SK-N-MC (cell line): ENCODE data around the gene TK2.

Experiments
- DNase-seq: peaks from one replicate; pipeline ENCODE4 v3.0.0-alpha.2; 2011; ENCODE audit warnings: low read depth, low spot score
- H3K27ac ChIP-seq: fragments of 200-600 bp; sonication (generic); 2 replicates; pipeline ENCODE4 v1.5.1; 2016; ENCODE audit warnings: mixed run types
- H3K36me3 ChIP-seq: fragments of 200-600 bp; sonication (generic); 2 replicates; pipeline ENCODE4 v1.6.1; 2017; ENCODE audit warnings: antibody characterized with exemption, low read length, mixed read lengths; ENCODE audit not compliant: insufficient read depth
- H3K4me3 ChIP-seq: fragments of 200-600 bp; sonication (generic); 2 replicates; pipeline ENCODE4 v1.5.1; 2016
- H3K9ac ChIP-seq: fragments of 200-600 bp; sonication (generic); 2 replicates; pipeline ENCODE4 v1.8.0; 2017; ENCODE audit warnings: mixed run types, mixed read lengths; ENCODE audit not compliant: insufficient read length
- H3K9me3 ChIP-seq: fragments of 200-600 bp; sonication (generic); 2 replicates; pipeline ENCODE4 v1.6.1; 2017; ENCODE audit warnings: low read depth, mild to moderate bottlenecking, antibody characterized with exemption, low read length, moderate library complexity, mixed read lengths
- EZH2 ChIP-seq: fragments of 200-600 bp; sonication (generic); IDR thresholded peaks from one replicate; pipeline ENCODE4 v1.6.1; 2017; ENCODE audit warnings: antibody characterized with exemption
- FOXP2 ChIP-seq: optimal IDR thresholded peaks from 2 replicates; pipeline ENCODE3; 2011; ENCODE audit warnings: mild to moderate bottlenecking, moderate library complexity; ENCODE audit not compliant: insufficient read depth; ENCODE audit errors: extremely low read length, control extremely low read depth
- POLR2AphosphoS5 ChIP-seq: IDR thresholded peaks from 2 replicates; pipeline ENCODE4 v1.6.1; 2012; ENCODE audit warnings: mild to moderate bottlenecking, low read depth, low read length, borderline replicate concordance

Gene TK2

DNA sequence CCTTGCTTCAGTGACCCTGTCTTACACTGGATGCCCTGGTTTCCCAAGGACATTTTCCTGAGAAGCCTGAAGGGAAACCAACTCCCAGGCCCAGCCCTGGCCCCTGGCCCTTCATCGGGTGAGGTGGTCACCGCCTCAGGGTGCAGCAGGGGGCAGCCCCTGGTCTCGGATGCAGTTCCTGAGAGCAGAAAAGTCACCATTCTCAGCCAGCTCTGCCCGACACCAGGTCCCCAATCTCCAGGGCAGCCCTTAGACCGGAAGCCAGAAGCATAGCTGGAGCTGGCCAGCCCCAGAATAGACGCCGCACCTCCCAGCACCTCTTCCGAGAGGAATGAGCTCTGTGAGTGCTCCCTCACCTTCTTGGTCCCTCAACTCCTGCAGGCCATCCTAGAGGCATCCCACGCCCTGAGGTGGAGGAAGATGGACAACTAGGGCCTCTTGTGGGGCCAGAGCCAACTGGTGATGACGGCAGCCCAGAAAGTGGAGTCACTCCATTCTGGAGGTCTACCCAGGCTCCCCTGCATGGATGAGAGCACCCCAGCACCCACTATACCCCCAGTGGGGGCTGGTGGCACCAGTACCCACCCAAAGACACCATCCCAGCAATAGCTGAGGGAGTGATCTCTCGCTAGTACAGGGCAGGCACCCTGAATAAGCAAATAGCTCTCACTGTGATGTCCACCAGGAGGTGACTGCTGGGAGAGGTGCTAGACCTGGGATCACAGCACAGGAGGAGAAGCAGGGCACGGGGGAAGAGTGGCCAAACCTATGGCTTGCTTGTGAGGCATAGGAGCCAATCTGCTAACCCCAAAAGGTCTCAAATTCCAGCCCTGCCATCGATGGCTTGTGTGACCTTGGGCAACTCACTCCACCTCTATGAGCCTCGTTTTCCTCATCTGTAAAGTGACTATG lies 56.2 kb downstream of the TK2 start:
- no peak overlapping the region for H3K27ac ChIP-seq
- no peak overlapping the region for H3K4me3 ChIP-seq
- no peak overlapping the region for H3K9ac ChIP-seq
- DNase-seq: no peak
- H3K36me3 ChIP-seq: no peaks in the 10 kb centered on the region
- H3K9me3 ChIP-seq: no peaks in the 10 kb centered on the region
- TF ChIP-seq POLR2AphosphoS5: no peak
- TF ChIP-seq FOXP2: no peak
- TF ChIP-seq EZH2: no peak

DNA sequence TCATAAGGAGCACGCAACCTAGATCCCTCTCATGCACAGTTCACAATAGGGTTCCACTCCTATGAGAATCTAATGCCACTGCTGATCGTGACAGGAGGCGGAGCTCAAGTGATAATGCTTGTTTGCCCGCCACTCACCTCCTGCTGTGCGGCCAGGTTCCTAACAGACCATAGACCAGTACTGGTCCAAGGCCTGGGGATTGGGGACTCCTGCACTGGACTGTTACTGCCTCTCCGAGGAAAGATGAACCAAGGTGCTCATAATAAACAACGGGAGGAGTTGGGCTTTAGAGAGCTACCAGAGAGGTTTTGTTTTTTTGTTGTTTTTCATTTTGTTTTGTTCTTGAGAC lies 58.2 kb downstream of the TK2 start:
- no peak overlapping the region for H3K27ac ChIP-seq
- H3K9ac ChIP-seq: no peak overlapping the region
- TF ChIP-seq FOXP2 (no peak), EZH2 (no peak), POLR2AphosphoS5 (no peak)
- H3K4me3 ChIP-seq: no peak overlapping the region
- no peak for DNase-seq
- no peaks in the 10 kb centered on the region for H3K9me3 ChIP-seq
- no peaks in the 10 kb centered on the region for H3K36me3 ChIP-seq

- no peak overlapping the region for H3K27ac ChIP-seq
- TF ChIP-seq POLR2AphosphoS5 (no peak), EZH2 (no peak), FOXP2 (no peak)
- H3K4me3 ChIP-seq: no peak overlapping the region
- H3K9me3 ChIP-seq: no peaks in the 10 kb centered on the region
- no peak overlapping the region for H3K9ac ChIP-seq
- no peaks in the 10 kb centered on the region for H3K36me3 ChIP-seq
- no peak for DNase-seq
These were observed 58.9 kb downstream of the TK2 start for GRCh38 chr16:66490774-66491715.

- no peak overlapping the region for H3K9ac ChIP-seq
- H3K9me3 ChIP-seq: no peaks in the 10 kb centered on the region
- no peak for DNase-seq
- no peak for TF ChIP-seq EZH2
- no peak for TF ChIP-seq POLR2AphosphoS5
- no peak for TF ChIP-seq FOXP2
- H3K27ac ChIP-seq: no peak overlapping the region
- H3K4me3 ChIP-seq: no peak overlapping the region
- H3K36me3 ChIP-seq: no peaks in the 10 kb centered on the region
These were observed 60.1 kb downstream of the TK2 start for GRCh38 chr16:66489818-66490217.

DNA sequence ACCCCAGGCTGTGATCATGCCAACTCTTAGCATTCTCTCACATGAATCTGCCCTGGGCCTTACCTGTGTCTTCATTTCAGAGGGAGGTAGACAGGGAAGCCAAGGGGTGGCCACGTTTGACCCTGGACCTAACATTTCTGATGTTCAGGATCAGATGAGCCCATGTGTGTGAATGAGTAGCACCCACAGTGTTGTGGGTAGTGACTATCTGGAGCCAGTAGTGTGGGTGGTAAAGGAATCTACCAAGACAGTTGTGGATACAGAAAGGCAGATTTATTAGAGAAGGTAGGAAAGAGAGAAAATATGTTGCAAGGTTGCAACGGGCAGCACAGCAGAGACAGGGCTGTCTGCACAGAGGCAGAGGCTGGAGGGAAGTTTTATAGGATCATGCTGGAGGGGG lies 60.5 kb downstream of the TK2 start:
- H3K36me3 ChIP-seq: no peaks in the 10 kb centered on the region
- TF ChIP-seq EZH2: no peak
- TF ChIP-seq POLR2AphosphoS5: no peak
- TF ChIP-seq FOXP2: no peak
- DNase-seq: no peak

DNA sequence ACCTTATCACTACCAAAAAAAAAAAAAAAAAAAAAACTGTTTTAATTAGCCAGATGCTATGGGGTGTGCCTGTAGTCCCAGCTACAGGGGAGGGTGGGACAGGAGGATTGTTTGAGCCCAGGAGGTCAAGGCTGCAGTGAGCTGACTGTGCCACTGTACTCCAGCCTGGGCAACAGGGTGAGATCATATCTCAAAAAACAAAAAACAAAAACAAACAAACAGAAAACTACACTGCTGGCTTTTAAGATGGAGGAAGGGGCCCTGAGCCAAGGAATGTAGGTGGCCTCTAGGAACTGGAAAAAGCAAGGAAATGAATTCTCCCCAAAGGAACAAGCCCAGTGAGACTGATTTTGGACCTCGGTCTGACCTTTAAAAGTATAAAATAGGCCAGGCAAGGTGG lies 61.4 kb downstream of the TK2 start:
- no peaks in the 10 kb centered on the region for H3K36me3 ChIP-seq
- H3K4me3 ChIP-seq: no peak overlapping the region
- H3K9ac ChIP-seq: no peak overlapping the region
- H3K9me3 ChIP-seq: no peaks in the 10 kb centered on the region
- DNase-seq: no peak
- H3K27ac ChIP-seq: no peak overlapping the region
- no peak for TF ChIP-seq POLR2AphosphoS5
- no peak for TF ChIP-seq EZH2
- no peak for TF ChIP-seq FOXP2

More for the DNA sequence above, 60.5 kb downstream of the TK2 start:
- no peaks in the 10 kb centered on the region for H3K9me3 ChIP-seq
- no peak overlapping the region for H3K27ac ChIP-seq
- H3K4me3 ChIP-seq: no peak overlapping the region
- no peak overlapping the region for H3K9ac ChIP-seq

DNA sequence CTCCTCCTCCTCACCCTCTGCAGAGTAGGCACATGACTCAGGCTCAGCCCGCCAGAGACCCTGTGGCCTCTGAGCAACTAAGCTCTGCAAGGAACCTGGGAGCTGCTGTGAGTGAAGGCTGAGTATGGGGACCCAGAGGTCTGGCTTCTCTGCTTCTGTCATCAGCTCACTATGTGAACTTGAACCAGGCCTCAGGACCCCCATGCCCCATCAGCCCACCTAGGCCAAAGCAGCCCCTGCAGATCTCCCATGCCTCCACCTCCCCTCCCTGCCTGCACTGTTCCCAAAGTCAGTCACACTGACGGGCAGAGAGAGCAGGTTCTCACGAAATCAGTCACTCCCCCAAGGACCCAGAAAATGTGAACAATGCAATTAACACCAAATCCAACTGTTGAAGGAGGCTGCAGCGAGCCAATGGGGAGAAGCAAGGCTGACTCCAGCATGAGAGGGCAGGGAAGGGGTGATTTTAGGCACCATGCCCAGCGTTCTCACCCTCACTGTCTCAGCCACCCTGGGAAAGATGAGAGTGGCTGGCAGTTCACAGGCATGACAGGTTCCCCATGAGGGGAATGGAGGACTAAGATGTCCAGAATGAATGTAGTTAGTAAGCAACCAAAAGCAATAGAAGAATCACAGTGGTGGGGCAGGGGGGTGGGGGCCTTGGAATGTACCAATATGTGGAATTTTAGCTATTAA lies 62.2 kb downstream of the TK2 start:
- H3K4me3 ChIP-seq: no peak overlapping the region
- TF ChIP-seq EZH2: no peak
- TF ChIP-seq POLR2AphosphoS5: no peak
- no peak for TF ChIP-seq FOXP2
- no peak for DNase-seq
- no peak overlapping the region for H3K27ac ChIP-seq
- no peaks in the 10 kb centered on the region for H3K36me3 ChIP-seq
- H3K9ac ChIP-seq: no peak overlapping the region
- no peaks in the 10 kb centered on the region for H3K9me3 ChIP-seq

DNA sequence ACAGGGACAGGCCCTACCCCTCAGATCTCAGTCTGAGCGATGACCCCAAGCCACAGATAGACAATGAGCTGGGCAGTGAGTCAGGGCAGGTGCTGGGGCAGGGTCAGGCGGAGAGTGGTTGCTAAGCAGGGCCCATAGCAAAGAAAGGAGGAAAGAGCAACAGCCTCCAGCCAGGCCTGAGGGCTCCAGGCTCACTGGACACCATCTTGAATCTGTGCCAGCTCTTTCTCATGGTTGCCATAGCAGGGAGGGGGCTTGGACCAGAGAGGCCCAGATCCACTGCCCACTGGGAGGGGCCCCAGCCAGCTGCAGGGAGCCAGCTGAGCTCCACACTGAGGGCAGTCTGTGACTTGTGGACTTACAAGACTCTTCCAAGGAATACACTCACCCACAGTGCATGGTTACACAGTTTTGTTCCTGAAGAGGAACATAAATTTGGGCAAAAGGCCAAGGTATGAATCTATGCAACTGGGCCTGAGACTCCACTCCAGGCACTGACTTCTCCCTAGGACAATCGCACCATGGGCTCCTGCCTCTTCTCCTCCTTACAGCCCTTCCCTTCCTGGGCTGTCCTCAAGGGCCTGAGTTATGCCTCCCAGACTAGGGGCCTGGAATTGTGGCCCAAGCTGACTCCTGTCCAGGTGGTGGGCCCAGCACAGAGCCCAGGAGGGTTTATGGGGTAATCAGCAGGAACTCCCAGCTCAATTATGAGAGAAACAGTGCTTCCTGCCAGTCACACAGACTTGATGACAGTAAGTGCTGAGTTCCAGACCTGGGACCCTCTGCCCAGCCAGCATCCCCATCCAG lies 62.9 kb downstream of the TK2 start:
- Histone ChIP-seq H3K4me3 (no peak overlapping the region), H3K27ac (no peak overlapping the region), H3K9me3 (no peaks in the 10 kb centered on the region), H3K9ac (no peak overlapping the region), H3K36me3 (no peaks in the 10 kb centered on the region)
- DNase-seq: no peak
- no peak for TF ChIP-seq FOXP2
- no peak for TF ChIP-seq EZH2
- TF ChIP-seq POLR2AphosphoS5: no peak
